ENCODE results near the gene TRPM3. TPM values are rescaled to one million over a fixed set of nuclear protein-coding genes. Genes with fewer than 3 reads are reported as not detected.

The TRPM3 gene
- total RNA-seq, 1 donor from 2014 or later: 0.25 TPM

- H3K27me3 ChIP-seq: no peaks in the 10 kb centered on the region
- intact Hi-C loops (cut with DNase I): no loop called here
- H3K4me1 ChIP-seq: no peaks in the 10 kb centered on the region
- H3K4me3 ChIP-seq: no peak overlapping the region
- H3K9me3 ChIP-seq: no peaks in the 10 kb centered on the region
- H3K36me3 ChIP-seq: no peaks in the 10 kb centered on the region
- H3K27ac ChIP-seq: no peak overlapping the region
- TF ChIP-seq CTCF (IDR thresholded peaks at IDR 0.05) (no peak), POLR2A (IDR thresholded peaks at IDR 0.05) (no peak), POLR2AphosphoS5 (IDR thresholded peaks at IDR 0.05; ENCODE audit: insufficient read depth in 1 of 2, low read depth in 1 of 2) (no peak)
- no peak for DNase-seq (ENCODE audit: extremely low spot score in 2 of 2)
Observed at GRCh38 chr9:70801181-70801829, 320.1 kb downstream of the TRPM3 start.

- intact Hi-C loops (cut with DNase I): no loop called here
- no peaks in the 10 kb centered on the region for H3K27me3 ChIP-seq
- TF ChIP-seq POLR2A (IDR thresholded peaks at IDR 0.05): no peak
- H3K4me1 ChIP-seq: no peaks in the 10 kb centered on the region
- H3K4me3 ChIP-seq: no peak overlapping the region
- H3K9me3 ChIP-seq: no peaks in the 10 kb centered on the region
- no peaks in the 10 kb centered on the region for H3K36me3 ChIP-seq
- DNase-seq (ENCODE audit: extremely low spot score in 2 of 2): no peak
- H3K27ac ChIP-seq: no peak overlapping the region
Observed at GRCh38 chr9:70798018-70798417, 323.4 kb downstream of the TRPM3 start.

- no peaks in the 10 kb centered on the region for H3K36me3 ChIP-seq
- intact Hi-C loops (cut with DNase I): no loop called here
- H3K4me3 ChIP-seq: no peak overlapping the region
- H3K27ac ChIP-seq: no peak overlapping the region
- TF ChIP-seq POLR2A (IDR thresholded peaks at IDR 0.05): no peak
- no peak for TF ChIP-seq POLR2AphosphoS5 (IDR thresholded peaks at IDR 0.05; ENCODE audit: insufficient read depth in 1 of 2, low read depth in 1 of 2)
- TF ChIP-seq CTCF (IDR thresholded peaks at IDR 0.05): no peak
- no peaks in the 10 kb centered on the region for H3K9me3 ChIP-seq
- H3K4me1 ChIP-seq: no peaks in the 10 kb centered on the region
- DNase-seq (ENCODE audit: extremely low spot score in 2 of 2): no peak
- no peaks in the 10 kb centered on the region for H3K27me3 ChIP-seq
Observed at GRCh38 chr9:70795841-70796240, 325.6 kb downstream of the TRPM3 start.

GRCh38 chr9:70792796-70793195 lies 328.6 kb downstream of the TRPM3 start:
- no peak overlapping the region for H3K4me3 ChIP-seq
- H3K27ac ChIP-seq: no peak overlapping the region
- no peaks in the 10 kb centered on the region for H3K27me3 ChIP-seq
- intact Hi-C loops (cut with DNase I): no loop called here
- DNase-seq (ENCODE audit: extremely low spot score in 2 of 2): no peak
- no peaks in the 10 kb centered on the region for H3K4me1 ChIP-seq
- no peak for TF ChIP-seq CTCF (IDR thresholded peaks at IDR 0.05)
- TF ChIP-seq POLR2A (IDR thresholded peaks at IDR 0.05): no peak
- TF ChIP-seq POLR2AphosphoS5 (IDR thresholded peaks at IDR 0.05; ENCODE audit: insufficient read depth in 1 of 2, low read depth in 1 of 2): no peak
- H3K36me3 ChIP-seq: no peaks in the 10 kb centered on the region
- no peaks in the 10 kb centered on the region for H3K9me3 ChIP-seq

- H3K27ac ChIP-seq: no peak overlapping the region
- no peaks in the 10 kb centered on the region for H3K36me3 ChIP-seq
- no peak for TF ChIP-seq POLR2AphosphoS5 (IDR thresholded peaks at IDR 0.05; ENCODE audit: insufficient read depth in 1 of 2, low read depth in 1 of 2)
- no peak for TF ChIP-seq CTCF (IDR thresholded peaks at IDR 0.05)
- TF ChIP-seq POLR2A (IDR thresholded peaks at IDR 0.05): no peak
- no peak overlapping the region for H3K4me3 ChIP-seq
- H3K27me3 ChIP-seq: no peaks in the 10 kb centered on the region
- intact Hi-C loops (cut with DNase I): no loop called here
- H3K4me1 ChIP-seq: no peaks in the 10 kb centered on the region
- no peaks in the 10 kb centered on the region for H3K9me3 ChIP-seq
- DNase-seq (ENCODE audit: extremely low spot score in 2 of 2): no peak
Observed at GRCh38 chr9:70791936-70792335, 329.5 kb downstream of the TRPM3 start.

Data from vagina (tissue), 2 donors.